HG02798 (cell line): ENCODE measurements around the gene USP37.

Experiments used
- ATAC-seq: cut with Tn5 transposase; IDR thresholded peaks from one replicate; pipeline ENCODE4 v1.9.1; 2021; ENCODE audit warnings: mild to moderate bottlenecking; ENCODE audit not compliant: unreplicated experiment, poor library complexity

Gene USP37

GRCh38 chr2:218435003-218435982, 132.9 kb downstream of the USP37 start:
- ATAC-seq: no peak

GRCh38 chr2:218434456-218434855, 133.7 kb downstream of the USP37 start:
- ATAC-seq: no peak

GRCh38 chr2:218432676-218433365, 135.3 kb downstream of the USP37 start:
- no peak for ATAC-seq

- no peak for ATAC-seq
Measured at GRCh38 chr2:218431878-218432277, 136.3 kb downstream of the USP37 start.

GRCh38 chr2:218430721-218431120, 137.4 kb downstream of the USP37 start:
- no peak for ATAC-seq

- no peak for ATAC-seq
Measured at GRCh38 chr2:218429911-218430692, 138.0 kb downstream of the USP37 start.

GRCh38 chr2:218428846-218429558, 139.1 kb downstream of the USP37 start:
- ATAC-seq: no peak

- no peak for ATAC-seq
Measured at GRCh38 chr2:218427741-218428140, 140.4 kb downstream of the USP37 start.

- ATAC-seq: no peak
Measured at GRCh38 chr2:218425531-218425930, 142.6 kb downstream of the USP37 start.

- no peak for ATAC-seq
Measured at GRCh38 chr2:218423584-218423983, 144.6 kb downstream of the USP37 start.

- ATAC-seq: no peak
Measured at GRCh38 chr2:218422403-218423086, 145.6 kb downstream of the USP37 start.

- no peak for ATAC-seq
Measured at GRCh38 chr2:218421027-218421426, 147.1 kb downstream of the USP37 start.

- ATAC-seq: no peak
Measured at GRCh38 chr2:218419630-218420216, 148.4 kb downstream of the USP37 start.

- ATAC-seq: no peak
Measured at GRCh38 chr2:218418717-218419458, 149.3 kb downstream of the USP37 start, which contains the start of gene VIL1. TSS of gene VIL1 (plus strand) at chr2:218419123. CDS start at chr2:218423779, 4,656 bp downstream.

GRCh38 chr2:218418321-218418716, 149.8 kb downstream of the USP37 start:
- no peak for ATAC-seq

GRCh38 chr2:218407717-218408116, 160.4 kb downstream of the USP37 start:
- no peak for ATAC-seq

- no peak for ATAC-seq
Measured at GRCh38 chr2:218406949-218407618, 161.1 kb downstream of the USP37 start.
